Natural killer cell (primary cell): Measurements from ENCODE around the gene PATE2. TPM values are rescaled to one million over a fixed set of nuclear protein-coding genes. Genes with fewer than 3 reads are reported as not detected.

ENCODE experiments used
- ATAC-seq, 3 donors: fragments of 150-1000 bp in 2 of 3; fragments of 200-7000 bp in 1 of 3; cut with Tn5 transposase; 1 replicate in 1 of 3; 2 replicates in 2 of 3; pipeline ENCODE4 v1.10.0; 2021; ENCODE audit warnings: mild to moderate bottlenecking in 2 of 3, moderate library complexity in 2 of 3
- DNase-seq, 2 donors: peaks; one replicate each; pipeline versions ENCODE4 v3.0.0 to v3.0.0-alpha.2; 2013 to 2021; ENCODE audit warnings: mixed read lengths in 1 of 2
- H3K27ac ChIP-seq: one replicate; pipeline ENCODE4 v1.5.1; 2013; ENCODE audit warnings: mild to moderate bottlenecking, low read length
- H3K27me3 ChIP-seq: one replicate; pipeline ENCODE4 v1.6.1; 2013; ENCODE audit warnings: low read length; ENCODE audit not compliant: control insufficient read depth, insufficient read depth
- H3K36me3 ChIP-seq: one replicate; pipeline ENCODE4 v1.6.1; 2013; ENCODE audit warnings: low read length; ENCODE audit not compliant: control insufficient read depth, insufficient read depth
- H3K4me1 ChIP-seq: one replicate; pipeline ENCODE4 v1.6.1; 2013; ENCODE audit warnings: low read length; ENCODE audit not compliant: control insufficient read depth, insufficient read depth
- H3K4me3 ChIP-seq: one replicate; pipeline ENCODE4 v1.5.1; 2013; ENCODE audit warnings: low read length
- H3K9me3 ChIP-seq: one replicate; pipeline ENCODE4 v1.6.1; 2013; ENCODE audit warnings: low read length; ENCODE audit not compliant: control insufficient read depth, insufficient read depth
- H3K27ac Mint-ChIP-seq, 2 donors: one replicate each; pipeline ENCODE4 v1.8.0; 2022; ENCODE audit warnings: mild to moderate bottlenecking in 2 of 2, mixed read lengths in 2 of 2, moderate library complexity in 1 of 2
- H3K27me3 Mint-ChIP-seq, 2 donors: one replicate each; pipeline ENCODE4 v1.8.0; 2022; ENCODE audit warnings: low read depth in 2 of 2, mixed read lengths in 2 of 2
- H3K36me3 Mint-ChIP-seq: one replicate; pipeline ENCODE4 v1.8.0; 2022; ENCODE audit warnings: mixed read lengths
- H3K4me1 Mint-ChIP-seq, 2 donors: one replicate each; pipeline ENCODE4 v1.8.0; 2022; ENCODE audit warnings: mixed read lengths in 2 of 2
- H3K4me3 Mint-ChIP-seq: one replicate; pipeline ENCODE4 v1.8.0; 2022; ENCODE audit warnings: mild to moderate bottlenecking, moderate library complexity, mixed read lengths
- H3K9me3 Mint-ChIP-seq, 2 donors: one replicate each; pipeline ENCODE4 v1.8.0; 2022; ENCODE audit warnings: mixed read lengths in 2 of 2
- WGBS: methylation state at CpG from one replicate; pipeline ENCODE4 v1.1.7; 2013; ENCODE audit warnings: missing lambda C conversion rate; ENCODE audit not compliant: insufficient coverage; 5-methylcytosine and 5-hydroxymethylcytosine counted together
- intact Hi-C: fragments of 100-400 bp; cut with micrococcal nuclease; formaldehyde crosslinking; loops from one replicate; pipeline ENCODE4 v1.14.2; 2022
- total RNA-seq, 4 donors: library from RNA; stranded (reverse); fragments of 120-200 nt in 1 of 4; gene quantifications; one replicate each; pipeline versions ENCODE4 v1.2.3 to v1.2.4, GENCODE V29; 2013 to 2022
- TF ChIP-seq, protein P1 (sequence below): fragments of 200-600 bp; IDR thresholded peaks from one replicate; pipeline ENCODE4 v1.8.0; 2022; ENCODE audit warnings: antibody characterized with exemption

PATE2 gene
- total RNA-seq, 3 donors from 2014 or later (not counting 1 experiment from before 2014, with no cell fraction given), result not detected

- Mint-ChIP-seq H3K27ac (no peak overlapping the region), H3K4me3 (no peak overlapping the region), H3K4me1 (no peaks in the 10 kb centered on the region), H3K9me3 (peaks cover 2 to 3% of the 10 kb centered on the region in 2 donors), H3K27me3 (peaks cover 7 to 10% of the 10 kb centered on the region in 2 donors), H3K36me3 (no peaks in the 10 kb centered on the region)
- no peaks in the 10 kb centered on the region for H3K36me3 ChIP-seq
- intact Hi-C loops, result no loop called here
- H3K4me3 ChIP-seq, result no peak overlapping the region
- no peaks in the 10 kb centered on the region for H3K9me3 ChIP-seq
- ATAC-seq (no peak), DNase-seq (no peak)
- H3K27ac ChIP-seq, result no peak overlapping the region
- no peaks in the 10 kb centered on the region for H3K27me3 ChIP-seq
- no peaks in the 10 kb centered on the region for H3K4me1 ChIP-seq
- TF ChIP-seq, protein P1, sequence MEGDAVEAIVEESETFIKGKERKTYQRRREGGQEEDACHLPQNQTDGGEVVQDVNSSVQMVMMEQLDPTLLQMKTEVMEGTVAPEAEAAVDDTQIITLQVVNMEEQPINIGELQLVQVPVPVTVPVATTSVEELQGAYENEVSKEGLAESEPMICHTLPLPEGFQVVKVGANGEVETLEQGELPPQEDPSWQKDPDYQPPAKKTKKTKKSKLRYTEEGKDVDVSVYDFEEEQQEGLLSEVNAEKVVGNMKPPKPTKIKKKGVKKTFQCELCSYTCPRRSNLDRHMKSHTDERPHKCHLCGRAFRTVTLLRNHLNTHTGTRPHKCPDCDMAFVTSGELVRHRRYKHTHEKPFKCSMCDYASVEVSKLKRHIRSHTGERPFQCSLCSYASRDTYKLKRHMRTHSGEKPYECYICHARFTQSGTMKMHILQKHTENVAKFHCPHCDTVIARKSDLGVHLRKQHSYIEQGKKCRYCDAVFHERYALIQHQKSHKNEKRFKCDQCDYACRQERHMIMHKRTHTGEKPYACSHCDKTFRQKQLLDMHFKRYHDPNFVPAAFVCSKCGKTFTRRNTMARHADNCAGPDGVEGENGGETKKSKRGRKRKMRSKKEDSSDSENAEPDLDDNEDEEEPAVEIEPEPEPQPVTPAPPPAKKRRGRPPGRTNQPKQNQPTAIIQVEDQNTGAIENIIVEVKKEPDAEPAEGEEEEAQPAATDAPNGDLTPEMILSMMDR, result no peak
Measured at GRCh38 chr11:125740617-125741016, 38.0 kb downstream of the PATE2 start.

GRCh38 chr11:125728969-125729368 lies 49.7 kb downstream of the PATE2 start:
- Mint-ChIP-seq H3K27me3 (peaks cover 8 to 19% of the 10 kb centered on the region in 2 donors), H3K36me3 (peaks cover 3% of the 10 kb centered on the region), H3K4me1 (no peaks in the 10 kb centered on the region), H3K27ac (no peak overlapping the region), H3K9me3 (no peaks in the 10 kb centered on the region), H3K4me3 (no peak overlapping the region)
- H3K4me1 ChIP-seq, result no peaks in the 10 kb centered on the region
- ATAC-seq (no peak), DNase-seq (no peak)
- H3K27me3 ChIP-seq, result peaks cover 2% of the 10 kb centered on the region
- H3K27ac ChIP-seq, result no peak overlapping the region
- 88% methylated on average over 3 of the region's 3 CpGs for WGBS
- no peaks in the 10 kb centered on the region for H3K36me3 ChIP-seq
- TF ChIP-seq, protein P1, result no peak
- H3K9me3 ChIP-seq, result no peaks in the 10 kb centered on the region
- H3K4me3 ChIP-seq, result no peak overlapping the region
- intact Hi-C loops, result no loop called here

Other genes starting within 250 kb of the PATE2 start
- 10 to 100 TPM; 19.5 to 30.0 (median 20.2) TPM for gene EI24, start 209.4 kb downstream of the PATE2 start, total RNA-seq
- gene STT3A, start 186.0 kb downstream of the PATE2 start, total RNA-seq, result 10 to 100 TPM; 56.7 to 63.5 (median 62.6) TPM
- 10 to 100 TPM in 2 of 3 donors, 1 to 10 TPM in 1; 8.9 to 11.4 (median 10.1) TPM for gene CHEK1, start 153.7 kb downstream of the PATE2 start, total RNA-seq
- gene ACRV1, start 98.0 kb downstream of the PATE2 start, total RNA-seq, result not detected
- gene PATE1, start 32.5 kb downstream of the PATE2 start, total RNA-seq, result not detected
- gene PATE3, start 9.3 kb upstream of the PATE2 start, total RNA-seq, result not detected
- gene PATE4, start 54.5 kb upstream of the PATE2 start, total RNA-seq, result not detected
- 1 to 10 TPM; 4.4 to 6.8 (median 5.6) TPM for gene HYLS1, start 108.8 kb upstream of the PATE2 start, total RNA-seq
- gene PUS3, start 124.4 kb upstream of the PATE2 start, total RNA-seq, result 1 to 10 TPM; 3.6 to 6.7 (median 3.6) TPM
- gene DDX25, start 125.7 kb upstream of the PATE2 start, total RNA-seq, result not detected
- not detected for gene VSIG10L2, start 167.2 kb upstream of the PATE2 start, total RNA-seq